CD4-positive, alpha-beta T cell (primary cell): ENCODE results near the gene SAA1. TPM values are rescaled to one million over a fixed set of nuclear protein-coding genes. Genes with fewer than 3 reads are reported as not detected.

Experiments
- ATAC-seq: fragments of 200-7000 bp; cut with Tn5 transposase; one replicate; pipeline ENCODE4 v1.10.0; 2022; ENCODE audit warnings: mild to moderate bottlenecking; ENCODE audit not compliant: poor library complexity
- CTCF ChIA-PET: fragments of 350-600 bp; sonication (Branson Sonifier 250); formaldehyde crosslinking; loops from one replicate; lab custom pipeline; 2021; ENCODE audit warnings: antibody characterized with exemption, inconsistent platforms; lab: Charles Lee
- POLR2A ChIA-PET: fragments of 350-600 bp; sonication (Branson Sonifier 250); formaldehyde crosslinking; loops from one replicate; lab custom pipeline; 2021; ENCODE audit warnings: antibody characterized with exemption, inconsistent platforms; lab: Charles Lee
- DNase-seq, 14 experiments: peaks; one replicate each; pipeline ENCODE4 v3.0.0-alpha.2; 2013 to 2020; ENCODE audit warnings: mixed read lengths in 2 of 14
- H3K27ac ChIP-seq, 2 donors: one replicate each; pipeline versions ENCODE4 v1.5.1 to v1.7.0; 2013; ENCODE audit warnings: low read length in 2 of 2, low read depth in 1 of 2, mild to moderate bottlenecking in 1 of 2
- H3K27me3 ChIP-seq, 2 experiments: 1 replicate in 1 of 2; 2 replicates in 1 of 2; pipeline versions ENCODE4 v1.6.1 to v1.7.0; 2013; ENCODE audit warnings: low read length in 2 of 2, control low read depth in 1 of 2, mild to moderate bottlenecking in 1 of 2, moderate library complexity in 1 of 2; ENCODE audit not compliant: insufficient read depth in 2 of 2, control insufficient read depth in 1 of 2
- H3K36me3 ChIP-seq: one replicate; pipeline ENCODE4 v1.6.1; 2013; ENCODE audit warnings: low read length, control low read depth; ENCODE audit not compliant: insufficient read depth
- H3K4me1 ChIP-seq: one replicate; pipeline ENCODE4 v1.6.1; 2013; ENCODE audit warnings: low read length, control low read depth; ENCODE audit not compliant: insufficient read depth
- H3K4me3 ChIP-seq: one replicate; pipeline ENCODE4 v1.5.1; 2013; ENCODE audit warnings: mild to moderate bottlenecking, low read length, moderate library complexity
- H3K9me3 ChIP-seq, 2 experiments: 1 replicate in 1 of 2; 2 replicates in 1 of 2; pipeline versions ENCODE4 v1.6.1 to v1.7.0; 2013; ENCODE audit warnings: low read length in 2 of 2, mild to moderate bottlenecking in 2 of 2, control low read depth in 1 of 2, moderate library complexity in 1 of 2; ENCODE audit not compliant: control insufficient read depth in 1 of 2, insufficient read depth in 1 of 2
- H3K27ac Mint-ChIP-seq: one replicate; pipeline ENCODE4 v1.8.0; 2020; ENCODE audit warnings: mixed read lengths
- H3K27me3 Mint-ChIP-seq: one replicate; pipeline ENCODE4 v1.8.0; 2021; ENCODE audit warnings: mixed read lengths
- H3K36me3 Mint-ChIP-seq: one replicate; pipeline ENCODE4 v1.8.0; 2021; ENCODE audit warnings: low read depth, mixed read lengths
- H3K4me1 Mint-ChIP-seq: one replicate; pipeline ENCODE4 v1.8.0; 2021; ENCODE audit warnings: low read depth, mixed read lengths
- H3K4me3 Mint-ChIP-seq: one replicate; pipeline ENCODE4 v1.8.0; 2020; ENCODE audit warnings: mild to moderate bottlenecking, mixed read lengths
- H3K9me3 Mint-ChIP-seq: one replicate; pipeline ENCODE4 v1.8.0; 2020; ENCODE audit warnings: mixed read lengths
- intact Hi-C, 2 experiments: fragments of 100-400 bp; cut with DNase I in 1 of 2; cut with micrococcal nuclease in 1 of 2; formaldehyde crosslinking; loops; one replicate each; pipeline versions ENCODE4 v1.15.1 to v1.9.0; 2023 to 2025; cut with DNase I, micrococcal nuclease
- total RNA-seq, 174 experiments: library from RNA in 2 of 174; stranded (reverse) in 2 of 174; gene quantifications; one replicate each; pipeline ENCODE4 v1.2.3 and lab custom pipeline; 2021 to 2026
- TF ChIP-seq, protein P1 (sequence below): fragments of 200-600 bp; IDR thresholded peaks from one replicate; pipeline ENCODE4 v1.8.0; 2022; ENCODE audit warnings: antibody characterized with exemption, mild to moderate bottlenecking

SAA1 gene
- total RNA-seq, 2 experiments from 2014 or later, result not detected

- no peak overlapping the region for H3K27ac ChIP-seq
- H3K36me3 ChIP-seq, result peaks cover 43% of the 10 kb centered on the region
- no peak overlapping the region for H3K4me3 ChIP-seq
- DNase-seq (no peak), ATAC-seq (no peak)
- ChIA-PET CTCF (no interaction called here), POLR2A (interaction anchor here (1.2 kb wide), 1 partner anchor 9 kb away, joined by 3 read pairs; the partner anchor contains the start of gene HPS5)
- H3K9me3 ChIP-seq, result no peaks in the 10 kb centered on the region
- Mint-ChIP-seq H3K4me3 (no peak overlapping the region), H3K9me3 (no peaks in the 10 kb centered on the region), H3K4me1 (peaks cover 4% of the 10 kb centered on the region), H3K27ac (no peak overlapping the region), H3K27me3 (no peaks in the 10 kb centered on the region), H3K36me3 (peaks cover 65% of the 10 kb centered on the region)
- TF ChIP-seq, protein P1, sequence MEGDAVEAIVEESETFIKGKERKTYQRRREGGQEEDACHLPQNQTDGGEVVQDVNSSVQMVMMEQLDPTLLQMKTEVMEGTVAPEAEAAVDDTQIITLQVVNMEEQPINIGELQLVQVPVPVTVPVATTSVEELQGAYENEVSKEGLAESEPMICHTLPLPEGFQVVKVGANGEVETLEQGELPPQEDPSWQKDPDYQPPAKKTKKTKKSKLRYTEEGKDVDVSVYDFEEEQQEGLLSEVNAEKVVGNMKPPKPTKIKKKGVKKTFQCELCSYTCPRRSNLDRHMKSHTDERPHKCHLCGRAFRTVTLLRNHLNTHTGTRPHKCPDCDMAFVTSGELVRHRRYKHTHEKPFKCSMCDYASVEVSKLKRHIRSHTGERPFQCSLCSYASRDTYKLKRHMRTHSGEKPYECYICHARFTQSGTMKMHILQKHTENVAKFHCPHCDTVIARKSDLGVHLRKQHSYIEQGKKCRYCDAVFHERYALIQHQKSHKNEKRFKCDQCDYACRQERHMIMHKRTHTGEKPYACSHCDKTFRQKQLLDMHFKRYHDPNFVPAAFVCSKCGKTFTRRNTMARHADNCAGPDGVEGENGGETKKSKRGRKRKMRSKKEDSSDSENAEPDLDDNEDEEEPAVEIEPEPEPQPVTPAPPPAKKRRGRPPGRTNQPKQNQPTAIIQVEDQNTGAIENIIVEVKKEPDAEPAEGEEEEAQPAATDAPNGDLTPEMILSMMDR, result no peak
- H3K27me3 ChIP-seq, result no peaks in the 10 kb centered on the region
- H3K4me1 ChIP-seq, result no peaks in the 10 kb centered on the region
- intact Hi-C loops, result no loop called here
Measured at GRCh38 chr11:18312663-18313420, 46.8 kb downstream of the SAA1 start.

DNA sequence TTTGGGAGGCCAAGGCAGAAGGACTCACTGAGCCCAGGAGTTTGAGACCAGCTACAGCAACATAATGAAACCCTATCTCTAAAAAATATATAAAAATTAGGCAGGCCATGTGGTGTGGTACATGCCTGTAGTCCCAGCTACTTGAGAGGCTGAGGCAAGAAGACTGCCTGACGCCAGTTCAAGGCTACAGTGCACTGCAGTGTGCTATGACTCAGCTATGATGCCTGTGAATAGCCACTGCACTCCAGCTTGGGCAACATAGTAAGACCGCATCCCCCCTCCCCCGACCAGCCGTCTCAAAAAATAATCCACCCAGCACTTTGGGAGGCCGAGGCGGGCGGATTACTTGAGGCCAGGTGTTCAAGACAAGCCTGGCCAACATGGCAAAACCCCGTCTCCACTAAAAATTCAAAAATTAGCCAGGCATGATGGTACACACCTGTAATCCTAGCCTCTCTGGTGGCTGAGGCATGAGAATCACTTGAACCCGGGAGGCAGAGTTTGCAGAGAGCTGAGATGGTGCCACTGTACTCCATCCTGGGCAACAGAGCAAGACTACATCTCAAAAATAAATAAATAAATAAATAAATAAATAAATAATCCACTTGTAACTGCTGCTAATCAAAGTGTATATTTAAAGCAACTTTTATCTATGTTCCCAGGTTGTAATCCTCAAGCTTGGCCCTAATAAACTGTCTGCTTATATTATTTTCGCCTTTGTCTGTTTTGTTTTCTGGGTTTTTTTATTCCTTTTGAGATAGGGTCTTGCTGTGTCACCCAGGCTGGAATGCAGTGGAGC, 48.1 kb downstream of the SAA1 start:
- H3K27me3 ChIP-seq, result no peaks in the 10 kb centered on the region
- no peak overlapping the region for H3K27ac Mint-ChIP-seq
- H3K4me1 ChIP-seq, result no peaks in the 10 kb centered on the region
- no peak overlapping the region for H3K4me3 Mint-ChIP-seq
- no peak for DNase-seq
- ChIA-PET POLR2A (interaction anchor here (1.9 kb wide), 1 partner anchor 82 kb away, joined by 7 read pairs; no protein-coding TSS in a partner anchor), CTCF (no interaction called here)
- H3K9me3 ChIP-seq, result no peaks in the 10 kb centered on the region
- intact Hi-C loops, result no loop called here
- peaks cover 52% of the 10 kb centered on the region for H3K36me3 Mint-ChIP-seq
- peaks cover 30% of the 10 kb centered on the region for H3K36me3 ChIP-seq
- H3K4me1 Mint-ChIP-seq, result peaks cover 17% of the 10 kb centered on the region
- TF ChIP-seq, protein P1, result no peak
- H3K4me3 ChIP-seq, result no peak overlapping the region
- no peak for ATAC-seq
- H3K9me3 Mint-ChIP-seq, result no peaks in the 10 kb centered on the region
- no peak overlapping the region for H3K27ac ChIP-seq
- H3K27me3 Mint-ChIP-seq, result no peaks in the 10 kb centered on the region

DNA sequence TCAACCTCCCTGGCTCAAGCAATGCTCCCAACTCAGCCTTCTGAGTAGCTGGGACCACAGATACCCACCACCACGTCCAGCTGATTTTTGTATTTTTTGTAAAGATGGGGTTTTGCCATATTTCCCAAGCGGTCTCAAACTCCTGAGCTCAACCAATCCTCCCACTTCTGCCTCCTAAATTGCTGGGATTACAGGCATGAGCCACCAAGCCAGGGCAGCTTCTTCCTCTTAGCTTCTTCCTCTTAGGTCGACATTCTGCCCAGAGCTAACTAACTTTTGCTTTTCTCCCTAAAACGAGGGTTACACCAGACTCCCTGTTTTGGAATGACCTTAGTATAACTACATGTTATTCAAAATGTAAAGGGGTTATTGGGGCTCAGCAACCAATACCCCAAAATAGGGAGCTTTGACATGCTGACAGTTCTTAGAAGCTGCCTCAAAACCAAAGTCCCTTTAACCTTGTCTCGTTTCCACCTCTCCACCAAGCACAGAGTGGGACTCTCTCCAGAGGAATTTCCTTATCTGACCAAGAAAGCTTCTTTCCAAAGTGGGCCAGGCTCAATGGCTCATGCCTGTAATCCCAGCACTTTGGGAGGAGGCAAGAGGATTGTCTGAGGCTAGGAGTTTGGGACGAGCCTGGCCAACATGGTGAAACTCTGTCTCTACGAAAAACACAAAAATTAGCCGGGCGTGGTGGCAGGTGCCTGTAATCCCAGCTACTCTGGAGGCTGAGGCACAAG, 48.9 kb downstream of the SAA1 start:
- Mint-ChIP-seq H3K36me3 (peaks cover 44% of the 10 kb centered on the region), H3K27me3 (no peaks in the 10 kb centered on the region), H3K4me3 (no peak overlapping the region), H3K27ac (no peak overlapping the region), H3K9me3 (no peaks in the 10 kb centered on the region), H3K4me1 (peaks cover 25% of the 10 kb centered on the region)
- Histone ChIP-seq H3K9me3 (no peaks in the 10 kb centered on the region), H3K4me3 (no peak overlapping the region), H3K27ac (no peak overlapping the region), H3K4me1 (no peaks in the 10 kb centered on the region), H3K27me3 (no peaks in the 10 kb centered on the region), H3K36me3 (peaks cover 23% of the 10 kb centered on the region)
- TF ChIP-seq, protein P1, result no peak
- POLR2A ChIA-PET, result interaction anchor here (1.1 to 1.9 kb wide), 2 partner anchors 33 to 81 kb away, joined by 3 to 7 read pairs; no protein-coding TSS in a partner anchor
- ATAC-seq (no peak), DNase-seq (no peak)
- CTCF ChIA-PET, result no interaction called here
- intact Hi-C loops, result no loop called here
